Mesenchymal stem cell (in vitro differentiated cells and primary cell): ENCODE data around the gene POU2AF1.

Experiments
- DNase-seq: peaks from one replicate; pipeline ENCODE4 v3.0.0-alpha.2; 2013
- H2AFZ ChIP-seq: one replicate; pipeline ENCODE4 v1.6.1; 2013; ENCODE audit warnings: low read depth, mild to moderate bottlenecking, control low read depth, inconsistent platforms, low read length, moderate library complexity
- H2AK5ac ChIP-seq: 2 replicates; pipeline ENCODE4 v1.6.1; 2013; ENCODE audit warnings: low read length, moderate library complexity, mild to moderate bottlenecking, inconsistent platforms; ENCODE audit not compliant: severe bottlenecking
- H2BK120ac ChIP-seq: one replicate; pipeline ENCODE4 v1.6.1; 2013; ENCODE audit warnings: low read depth, mild to moderate bottlenecking, inconsistent platforms, low read length, moderate library complexity
- H2BK12ac ChIP-seq, 2 experiments: one replicate each; pipeline ENCODE4 v1.6.1; 2013; ENCODE audit warnings: inconsistent platforms in 2 of 2, low read length in 2 of 2, mild to moderate bottlenecking in 2 of 2, moderate library complexity in 2 of 2, control low read depth in 1 of 2
- H2BK15ac ChIP-seq: one replicate; pipeline ENCODE4 v1.6.1; 2013; ENCODE audit warnings: mild to moderate bottlenecking, low read depth, inconsistent platforms; ENCODE audit not compliant: poor library complexity, severe bottlenecking
- H2BK5ac ChIP-seq: 2 replicates; pipeline ENCODE4 v1.6.1; 2013; ENCODE audit warnings: low read depth, mild to moderate bottlenecking, low read length, control low read depth, inconsistent platforms; ENCODE audit not compliant: poor library complexity, severe bottlenecking
- H3K14ac ChIP-seq, 2 experiments: one replicate each; pipeline ENCODE4 v1.6.1; 2013; ENCODE audit warnings: inconsistent platforms in 2 of 2, low read length in 2 of 2, control low read depth in 1 of 2, mild to moderate bottlenecking in 1 of 2, moderate library complexity in 1 of 2
- H3K18ac ChIP-seq, 2 experiments: one replicate each; pipeline ENCODE4 v1.6.1; 2013; ENCODE audit warnings: inconsistent platforms in 2 of 2, low read length in 2 of 2, control low read depth in 1 of 2, low read depth in 1 of 2, mild to moderate bottlenecking in 1 of 2
- H3K23ac ChIP-seq, 2 experiments: one replicate each; pipeline ENCODE4 v1.6.1; 2013; ENCODE audit warnings: inconsistent platforms in 2 of 2, low read length in 2 of 2, mild to moderate bottlenecking in 2 of 2, moderate library complexity in 2 of 2, control low read depth in 1 of 2
- H3K27ac ChIP-seq: 2 replicates; pipeline ENCODE4 v1.5.1; 2013; ENCODE audit warnings: mild to moderate bottlenecking, moderate library complexity, low read length, control low read depth, inconsistent platforms; ENCODE audit not compliant: poor library complexity, severe bottlenecking
- H3K27me3 ChIP-seq, 2 experiments: 2 replicates each; pipeline versions ENCODE4 v1.6.1 to v1.7.0; 2013; ENCODE audit warnings: low read length in 2 of 2, mild to moderate bottlenecking in 2 of 2, moderate library complexity in 2 of 2, control low read depth in 1 of 2, inconsistent platforms in 1 of 2; ENCODE audit not compliant: control insufficient read depth in 1 of 2, insufficient read depth in 1 of 2
- H3K36me3 ChIP-seq, 2 experiments: 2 replicates each; pipeline versions ENCODE4 v1.6.1 to v1.7.0; 2013; ENCODE audit warnings: low read length in 2 of 2, control low read depth in 1 of 2, inconsistent platforms in 1 of 2, low read depth in 1 of 2, mild to moderate bottlenecking in 1 of 2; ENCODE audit not compliant: insufficient read depth in 2 of 2, control insufficient read depth in 1 of 2
- H3K4ac ChIP-seq, 2 experiments: one replicate each; pipeline ENCODE4 v1.6.1; 2013; ENCODE audit warnings: inconsistent platforms in 2 of 2, low read length in 2 of 2, mild to moderate bottlenecking in 2 of 2, moderate library complexity in 2 of 2, control low read depth in 1 of 2, low read depth in 1 of 2
- H3K4me1 ChIP-seq: 2 replicates; pipeline ENCODE4 v1.6.1; 2013; ENCODE audit warnings: low read depth, low read length, control low read depth; ENCODE audit not compliant: control insufficient read depth, insufficient read depth
- H3K4me2 ChIP-seq: 2 replicates; pipeline ENCODE4 v1.6.1; 2013; ENCODE audit warnings: low read length, mild to moderate bottlenecking, inconsistent platforms; ENCODE audit not compliant: poor library complexity, severe bottlenecking
- H3K4me3 ChIP-seq, 2 experiments: 2 replicates each; pipeline versions ENCODE4 v1.5.1 to v1.7.0; 2013; ENCODE audit warnings: low read length in 2 of 2, mild to moderate bottlenecking in 2 of 2, control low read depth in 1 of 2, low read depth in 1 of 2; ENCODE audit not compliant: insufficient read depth in 1 of 2
- H3K79me1 ChIP-seq: replicated peaks from 2 replicates; pipeline ENCODE4 v1.6.1; 2013; ENCODE audit warnings: mild to moderate bottlenecking, control low read depth, low read length, inconsistent platforms; ENCODE audit not compliant: poor library complexity, severe bottlenecking
- H3K9ac ChIP-seq: 2 replicates; pipeline ENCODE4 v1.7.0; 2013; ENCODE audit warnings: mild to moderate bottlenecking, low read length, moderate library complexity
- H3K9me3 ChIP-seq: 2 replicates; pipeline ENCODE4 v1.7.0; 2013; ENCODE audit warnings: mild to moderate bottlenecking, low read length; ENCODE audit not compliant: control insufficient read depth
- H4K8ac ChIP-seq: one replicate; pipeline ENCODE4 v1.6.1; 2013; ENCODE audit warnings: inconsistent platforms, mild to moderate bottlenecking, low read length, moderate library complexity
- H4K91ac ChIP-seq: one replicate; pipeline ENCODE4 v1.6.1; 2013; ENCODE audit warnings: mild to moderate bottlenecking, low read length, inconsistent platforms
- WGBS: methylation state at CpG from one replicate; pipeline ENCODE4 v1.1.7; 2013; ENCODE audit warnings: mixed read lengths; 5-methylcytosine and 5-hydroxymethylcytosine counted together

Gene POU2AF1

GRCh38 chr11:111379602-111380136 lies 594 bp upstream of the POU2AF1 start:
- Histone ChIP-seq H3K27ac (no peak overlapping the region), H4K8ac (no peak overlapping the region), H2AFZ (no peak overlapping the region), H3K4me3 (no peak overlapping the region), H3K4ac (no peak overlapping the region), H4K91ac (no peak overlapping the region), H2BK120ac (no peak overlapping the region), H3K4me1 (no peaks in the 10 kb centered on the region), H3K4me2 (no peak overlapping the region), H3K18ac (no peak overlapping the region), H3K79me1 (no peaks in the 10 kb centered on the region), H3K9me3 (no peaks in the 10 kb centered on the region), H2BK5ac (no peak overlapping the region), H3K27me3 (peaks cover 0 to 43% of the 10 kb centered on the region in 2 experiments), H2AK5ac (no peak overlapping the region), H3K23ac (no peak overlapping the region), H2BK15ac (no peak overlapping the region), H3K36me3 (no peaks in the 10 kb centered on the region), H3K9ac (no peak overlapping the region), H3K14ac (no peak overlapping the region), H2BK12ac (no peak overlapping the region)
- DNase-seq = no peak
- WGBS = 84% methylated on average over 14 of the region's 14 CpGs

DNA sequence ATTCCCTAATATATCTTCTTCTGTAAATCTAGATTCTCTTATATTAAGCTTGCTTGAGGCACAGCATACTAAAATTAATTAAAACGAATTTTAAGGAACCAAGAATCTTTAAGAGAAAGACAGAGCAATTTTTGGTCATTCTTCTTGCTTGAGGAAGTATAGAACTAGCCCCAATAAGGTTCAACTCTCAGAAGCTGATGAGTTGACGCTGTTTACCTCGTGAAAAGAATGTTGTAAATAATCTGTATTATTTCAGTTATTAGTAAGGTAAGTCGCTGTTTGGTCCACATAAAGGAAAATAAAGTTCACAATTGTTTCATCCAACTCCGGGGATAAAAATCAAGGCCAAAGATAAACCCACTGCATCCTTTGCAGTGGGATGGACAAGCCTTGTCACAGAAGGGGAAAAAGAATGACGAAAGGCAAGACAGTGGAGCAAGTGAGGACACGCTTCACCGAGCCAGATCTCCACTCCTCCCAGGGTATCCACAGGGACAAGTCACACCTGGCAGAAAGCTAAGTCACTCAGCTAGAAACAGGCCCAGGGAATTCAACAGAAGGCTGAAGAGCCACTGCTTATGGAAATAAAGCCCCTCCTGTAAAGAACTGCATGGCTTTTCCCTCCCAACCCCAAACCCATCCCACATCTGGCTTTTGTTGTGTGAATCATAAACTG lies 752 bp downstream of the POU2AF1 start:
- no peaks in the 10 kb centered on the region for H3K36me3 ChIP-seq
- WGBS = 70% methylated on average over 7 of the region's 8 CpGs

DNA sequence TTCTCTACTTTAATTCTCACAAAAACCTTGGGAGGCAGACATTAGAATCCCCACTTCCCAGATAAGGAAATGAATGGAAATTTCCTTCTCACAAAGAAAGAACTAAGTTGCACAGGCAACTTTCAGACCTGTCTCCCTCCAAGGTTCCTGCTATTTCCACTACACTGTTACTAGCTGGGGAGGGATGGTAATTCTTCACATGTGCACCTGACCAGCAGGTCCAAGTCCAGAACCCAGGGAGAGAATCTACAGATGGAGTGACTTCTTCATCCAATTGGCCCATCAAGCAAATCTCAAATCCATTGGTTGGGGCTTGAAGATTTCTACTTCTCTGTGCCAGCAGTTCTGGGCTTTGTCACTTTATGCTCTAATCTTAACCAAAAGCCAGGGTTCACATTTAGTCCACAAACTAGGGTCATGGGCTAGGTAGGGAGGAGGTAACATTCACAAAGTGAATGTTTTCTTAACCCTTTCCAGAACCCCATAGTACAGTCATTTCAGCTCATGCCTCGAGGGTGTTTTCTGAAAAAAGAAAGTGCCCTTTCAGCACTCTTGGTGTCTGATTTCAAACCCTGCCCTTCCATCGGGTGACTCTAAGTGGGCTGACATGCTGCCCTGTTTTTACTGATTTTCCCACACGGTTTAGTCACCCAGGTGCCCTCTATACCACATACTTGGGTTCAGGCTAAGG lies 2.7 kb downstream of the POU2AF1 start:
- Histone ChIP-seq H3K18ac (no peak overlapping the region), H2BK120ac (no peak overlapping the region), H2AK5ac (no peak overlapping the region), H3K9ac (no peak overlapping the region), H2AFZ (no peak overlapping the region), H3K36me3 (no peaks in the 10 kb centered on the region), H3K27me3 (peaks cover 0 to 62% of the 10 kb centered on the region in 2 experiments), H3K79me1 (no peaks in the 10 kb centered on the region), H3K27ac (no peak overlapping the region), H4K8ac (no peak overlapping the region), H3K9me3 (no peaks in the 10 kb centered on the region), H3K23ac (no peak overlapping the region), H3K4ac (no peak overlapping the region), H3K4me1 (no peaks in the 10 kb centered on the region), H2BK5ac (no peak overlapping the region), H2BK12ac (no peak overlapping the region), H3K4me3 (no peak overlapping the region), H3K14ac (no peak overlapping the region), H4K91ac (no peak overlapping the region), H3K4me2 (no peak overlapping the region), H2BK15ac (no peak overlapping the region)
- DNase-seq = no peak
- WGBS = 66% methylated on average over 3 of the region's 3 CpGs

More for the DNA sequence above, 752 bp downstream of the POU2AF1 start:
- no peak overlapping the region for H3K4me2 ChIP-seq
- no peak overlapping the region for H2BK12ac ChIP-seq
- no peak overlapping the region for H3K4me3 ChIP-seq
- no peak overlapping the region for H3K4ac ChIP-seq
- H3K79me1 ChIP-seq = no peaks in the 10 kb centered on the region
- no peak overlapping the region for H3K23ac ChIP-seq
- no peak overlapping the region for H3K18ac ChIP-seq
- no peak overlapping the region for H3K14ac ChIP-seq
- H4K91ac ChIP-seq = no peak overlapping the region
- no peak overlapping the region for H2BK120ac ChIP-seq
- DNase-seq = no peak
- no peaks in the 10 kb centered on the region for H3K9me3 ChIP-seq
- H2AFZ ChIP-seq = no peak overlapping the region
- H3K9ac ChIP-seq = no peak overlapping the region
- no peak overlapping the region for H3K27ac ChIP-seq
- no peak overlapping the region for H4K8ac ChIP-seq
- no peak overlapping the region for H2AK5ac ChIP-seq
- H2BK5ac ChIP-seq = no peak overlapping the region
- H2BK15ac ChIP-seq = no peak overlapping the region
- peaks cover 0 to 56% of the 10 kb centered on the region in 2 experiments for H3K27me3 ChIP-seq
- no peaks in the 10 kb centered on the region for H3K4me1 ChIP-seq

- Histone ChIP-seq H3K18ac (no peak overlapping the region), H3K27ac (no peak overlapping the region), H2BK15ac (no peak overlapping the region), H2BK12ac (no peak overlapping the region), H3K36me3 (no peaks in the 10 kb centered on the region), H3K4ac (no peak overlapping the region), H2AFZ (no peak overlapping the region), H3K14ac (no peak overlapping the region), H3K79me1 (no peaks in the 10 kb centered on the region), H3K9ac (no peak overlapping the region), H3K4me2 (no peak overlapping the region), H4K8ac (no peak overlapping the region), H3K27me3 (peaks cover 4 to 84% of the 10 kb centered on the region in 2 experiments), H4K91ac (no peak overlapping the region), H2BK120ac (no peak overlapping the region), H2AK5ac (no peak overlapping the region), H3K4me1 (no peaks in the 10 kb centered on the region), H3K23ac (no peak overlapping the region), H3K4me3 (no peak overlapping the region), H2BK5ac (no peak overlapping the region), H3K9me3 (no peaks in the 10 kb centered on the region)
- WGBS = no CpG with 5 or more reads among the region's 1 CpG
- DNase-seq = no peak
These were observed 5.5 kb downstream of the POU2AF1 start for GRCh38 chr11:111373590-111373989.
